GM08714 (cell line): ENCODE data around the gene ITIH3.

Source experiments
- H3K4me3 ChIP-seq: fragments of 200-500 bp; sonication (Bioruptor generic); 2 replicates; pipeline ENCODE4 v1.5.1; 2014; ENCODE audit warnings: mild to moderate bottlenecking, low read length, inconsistent platforms
- ZNF274 ChIP-seq: IDR thresholded peaks from 2 replicates; pipeline ENCODE4 v1.6.1; 2012; ENCODE audit warnings: mild to moderate bottlenecking, low read depth, low read length

ITIH3 gene

DNA sequence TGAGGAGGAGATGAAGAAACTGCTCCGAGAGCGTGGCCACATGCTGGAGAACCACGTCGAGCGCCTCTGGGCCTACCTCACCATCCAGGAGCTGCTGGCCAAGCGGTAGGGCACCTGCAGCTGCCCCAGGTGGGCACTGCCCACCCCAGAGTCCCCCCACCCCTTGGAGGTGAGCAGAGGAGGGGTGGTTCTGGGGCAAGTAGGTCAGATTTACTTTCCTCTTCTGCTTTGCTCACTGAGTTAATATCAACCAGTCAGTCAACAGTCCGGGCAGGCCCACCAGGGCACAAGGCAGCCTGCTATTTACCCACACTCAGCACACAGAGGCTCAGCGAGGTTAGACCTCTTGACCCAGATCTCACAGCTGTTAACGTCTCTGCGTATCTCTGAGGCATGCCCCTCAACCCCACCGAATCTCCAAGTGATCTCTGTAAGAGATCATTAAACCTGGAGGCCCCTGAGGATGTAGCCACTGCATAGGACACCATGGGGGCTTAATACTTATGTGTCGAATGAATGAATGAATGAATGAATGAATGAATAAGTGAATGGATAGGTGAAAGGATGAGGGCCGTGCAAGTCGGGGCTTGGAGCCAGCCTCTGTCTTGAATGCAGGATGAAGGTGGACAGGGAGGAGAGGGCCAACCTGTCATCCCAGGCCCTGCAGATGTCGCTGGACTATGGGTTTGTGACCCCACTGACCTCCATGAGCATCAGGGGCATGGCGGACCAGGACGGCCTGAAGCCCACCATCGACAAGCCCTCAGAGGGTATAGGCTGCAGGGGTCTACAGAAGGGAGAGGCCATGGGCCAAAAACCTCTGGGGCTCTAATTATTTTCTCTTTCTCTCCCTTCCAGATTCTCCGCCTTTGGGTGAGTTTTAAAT lies 8.0 kb upstream of the ITIH3 start:
- no peak for TF ChIP-seq ZNF274
- no peak overlapping the region for H3K4me3 ChIP-seq

DNA sequence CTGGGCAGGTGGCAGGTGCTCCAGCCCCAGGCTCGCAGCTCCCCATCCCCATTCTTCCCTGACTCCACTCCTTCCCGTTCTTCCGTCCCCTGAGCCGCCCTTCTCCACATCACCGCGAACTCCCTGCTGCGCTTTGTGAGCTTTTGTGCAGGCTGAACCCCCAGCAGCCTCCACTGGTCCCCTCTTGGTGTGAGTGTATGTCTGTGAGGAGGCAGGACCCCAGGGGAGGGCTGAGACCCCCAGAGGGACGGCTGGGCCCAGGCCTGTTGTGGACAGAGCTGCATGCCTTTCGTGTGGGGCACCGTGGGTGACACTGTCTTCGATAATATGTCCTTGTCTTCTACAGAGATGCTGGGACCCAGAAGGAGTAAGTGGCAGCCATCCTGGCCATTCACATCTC lies 7.3 kb upstream of the ITIH3 start:
- no peak for TF ChIP-seq ZNF274

DNA sequence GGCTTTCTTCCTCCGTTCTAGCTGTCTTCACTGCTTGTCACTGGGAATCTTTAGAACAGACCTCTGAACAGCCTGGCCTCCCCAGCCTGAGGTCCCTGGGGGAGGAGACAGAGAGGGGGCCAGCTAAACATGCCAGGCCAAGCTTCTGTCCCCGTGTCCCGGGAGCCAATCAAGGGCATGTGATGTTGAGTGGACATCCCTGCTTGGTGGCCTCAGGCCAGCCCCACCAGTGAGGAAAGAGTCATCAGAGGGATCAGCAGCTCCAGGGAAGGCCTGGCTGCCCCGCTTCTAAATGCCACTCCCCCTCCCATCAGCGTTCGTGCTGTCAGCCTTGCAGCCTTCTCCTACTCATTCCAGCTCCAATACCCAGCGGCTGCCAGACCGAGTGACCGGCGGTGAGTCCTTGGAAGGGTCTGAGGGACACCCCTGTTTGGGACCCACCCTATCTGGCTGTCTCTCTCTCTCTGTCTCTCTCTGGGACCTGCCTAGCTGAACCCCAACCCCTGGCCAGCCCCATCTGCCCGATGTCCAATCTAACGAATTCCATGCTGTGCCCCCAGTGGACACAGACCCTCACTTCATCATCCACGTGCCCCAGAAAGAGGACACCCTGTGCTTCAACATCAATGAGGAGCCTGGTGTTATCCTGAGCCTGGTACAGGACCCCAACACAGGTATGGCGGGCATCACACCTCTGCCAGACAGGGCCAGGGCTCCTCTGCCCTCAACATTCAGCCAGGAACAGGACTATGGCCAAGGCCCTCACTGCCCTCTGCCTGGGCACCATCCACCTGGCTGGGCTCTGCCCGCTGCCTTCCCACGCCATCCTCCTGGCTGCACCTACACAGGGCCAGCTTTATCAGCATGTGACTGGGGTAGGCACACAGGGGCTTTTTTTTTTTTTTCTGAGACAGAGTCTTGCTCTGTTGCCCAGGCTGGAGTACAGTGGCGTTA lies 6.6 kb upstream of the ITIH3 start:
- TF ChIP-seq ZNF274: no peak

More for the DNA sequence above, 7.3 kb upstream of the ITIH3 start:
- H3K4me3 ChIP-seq: no peak overlapping the region

DNA sequence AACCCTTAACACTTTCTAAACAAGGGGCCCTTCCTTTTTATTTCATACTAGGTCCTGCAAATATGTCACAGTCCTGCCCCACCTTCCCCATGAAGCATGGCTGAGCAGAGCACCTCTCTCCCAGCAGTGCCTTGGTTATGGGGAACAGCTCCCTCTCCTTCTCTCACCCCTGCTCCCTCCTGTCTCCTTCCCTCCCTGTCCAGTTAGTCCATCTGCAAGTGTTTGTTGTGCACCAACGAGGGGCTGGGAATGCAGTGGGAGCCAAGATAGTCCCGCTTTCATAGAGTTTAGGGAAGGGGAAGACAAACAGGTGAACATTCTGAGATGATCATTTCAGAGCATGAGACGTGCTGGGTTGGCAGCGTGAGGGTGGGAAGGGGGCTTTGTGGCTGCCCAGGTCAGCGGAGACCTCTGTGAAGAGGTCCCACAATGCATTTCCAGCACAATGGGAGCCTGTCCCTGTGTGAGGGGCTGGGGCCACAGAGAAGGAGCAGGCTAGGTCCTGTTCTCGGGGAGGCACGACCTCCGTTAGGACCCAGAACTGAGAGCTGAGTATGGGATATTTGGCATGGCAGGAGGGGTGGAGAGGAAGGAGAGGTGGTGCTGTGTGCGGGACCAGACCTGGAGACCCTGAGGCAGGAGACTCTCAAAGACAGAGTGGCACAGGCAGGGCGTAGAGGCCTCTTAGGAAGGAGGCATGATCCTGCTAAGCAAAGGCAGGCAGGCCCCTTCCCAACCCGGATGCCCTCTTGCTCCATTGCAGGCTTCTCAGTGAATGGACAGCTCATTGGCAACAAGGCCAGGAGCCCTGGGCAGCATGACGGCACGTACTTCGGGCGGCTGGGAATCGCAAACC lies 5.5 kb upstream of the ITIH3 start:
- H3K4me3 ChIP-seq: no peak overlapping the region
- TF ChIP-seq ZNF274: no peak

More for the DNA sequence above, 6.6 kb upstream of the ITIH3 start:
- no peak overlapping the region for H3K4me3 ChIP-seq

DNA sequence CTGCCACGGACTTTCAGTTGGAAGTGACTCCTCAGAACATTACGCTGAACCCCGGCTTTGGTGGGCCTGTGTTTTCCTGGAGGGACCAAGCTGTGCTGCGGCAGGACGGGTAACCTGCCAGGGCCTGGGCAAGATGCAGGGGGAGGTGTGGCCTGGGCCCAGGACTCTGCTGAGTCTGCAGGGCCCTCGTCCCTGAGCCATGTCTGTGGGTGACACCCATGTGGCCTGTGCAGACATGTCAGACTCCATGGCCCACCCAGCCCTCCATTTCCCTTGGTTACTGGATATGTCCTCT lies 4.9 kb upstream of the ITIH3 start:
- no peak overlapping the region for H3K4me3 ChIP-seq
- TF ChIP-seq ZNF274: no peak

DNA sequence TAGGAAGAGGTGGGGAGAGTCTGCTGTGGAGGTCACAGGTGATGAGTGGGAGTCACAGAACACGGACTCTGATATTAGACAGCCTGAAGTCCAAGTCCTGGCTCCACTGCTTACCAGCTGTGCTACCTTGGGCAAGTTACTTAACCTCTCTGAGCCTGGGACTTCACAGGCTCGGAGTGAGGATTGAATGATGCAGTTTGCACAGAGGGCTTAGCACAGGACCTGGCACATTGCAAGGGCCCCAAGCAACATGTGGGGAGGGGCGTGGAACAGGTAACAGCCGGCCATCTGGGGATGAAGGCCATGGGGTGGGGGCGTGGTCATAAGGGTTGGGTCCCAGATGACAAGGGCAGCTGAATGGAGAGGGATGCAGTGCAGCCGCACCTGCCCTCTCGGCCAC lies 4.3 kb upstream of the ITIH3 start:
- H3K4me3 ChIP-seq: no peak overlapping the region
- no peak for TF ChIP-seq ZNF274

DNA sequence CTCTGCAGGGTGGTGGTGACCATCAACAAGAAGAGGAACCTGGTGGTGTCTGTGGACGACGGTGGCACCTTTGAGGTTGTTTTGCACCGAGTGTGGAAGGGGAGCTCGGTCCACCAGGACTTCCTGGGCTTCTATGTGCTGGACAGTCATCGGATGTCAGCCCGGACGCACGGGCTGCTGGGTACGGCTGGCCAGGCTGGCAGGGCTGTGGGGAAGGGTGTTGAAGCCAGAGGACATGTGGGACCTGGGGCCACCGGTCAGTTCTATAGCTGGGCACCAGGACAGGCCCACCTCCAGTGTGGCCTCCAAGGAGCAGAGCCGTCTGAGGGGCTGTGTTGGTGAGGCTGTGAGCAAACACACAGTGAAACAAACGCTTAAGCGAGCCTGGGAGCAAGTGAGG lies 3.9 kb upstream of the ITIH3 start:
- H3K4me3 ChIP-seq: no peak overlapping the region
- no peak for TF ChIP-seq ZNF274

DNA sequence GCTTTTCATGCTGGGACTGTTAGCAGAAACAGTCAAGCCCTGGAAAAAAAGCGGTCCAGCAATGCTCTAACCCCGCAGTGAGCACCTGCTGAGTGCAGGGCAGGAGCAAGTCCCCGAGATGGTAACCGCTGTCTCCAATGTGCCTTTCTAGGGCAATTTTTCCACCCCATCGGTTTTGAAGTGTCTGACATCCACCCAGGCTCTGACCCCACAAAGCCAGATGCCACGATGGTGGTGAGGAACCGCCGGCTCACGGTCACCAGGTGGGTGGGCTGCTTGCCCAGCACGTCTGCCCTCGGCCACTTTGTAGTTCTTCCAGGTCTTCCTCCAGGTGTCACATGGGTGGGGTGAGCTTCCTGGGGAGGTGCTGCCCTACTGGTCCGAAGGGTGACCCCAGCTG lies 3.2 kb upstream of the ITIH3 start:
- H3K4me3 ChIP-seq: no peak overlapping the region

DNA sequence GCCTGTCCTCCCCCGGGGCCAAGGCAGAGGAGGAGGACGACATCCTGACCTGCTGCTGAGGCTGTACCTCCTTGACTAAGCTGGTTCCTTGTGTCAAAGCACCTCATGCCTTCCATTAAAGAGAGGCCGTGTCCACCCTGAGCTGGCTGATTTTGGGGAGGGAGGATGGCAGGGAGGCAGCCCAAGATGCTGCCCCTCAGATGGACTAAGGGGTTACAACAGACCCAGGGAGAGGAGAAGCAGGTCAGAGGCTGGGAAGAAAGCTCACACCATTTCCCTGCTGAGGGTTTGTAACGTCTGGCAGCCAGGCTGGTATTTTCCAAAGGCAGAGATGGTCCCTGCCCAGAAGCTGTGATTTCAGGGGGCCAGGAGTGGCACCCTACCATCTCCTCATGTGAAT lies 2.7 kb upstream of the ITIH3 start:
- no peak for TF ChIP-seq ZNF274
- no peak overlapping the region for H3K4me3 ChIP-seq

More for the DNA sequence above, 3.2 kb upstream of the ITIH3 start:
- no peak for TF ChIP-seq ZNF274

DNA sequence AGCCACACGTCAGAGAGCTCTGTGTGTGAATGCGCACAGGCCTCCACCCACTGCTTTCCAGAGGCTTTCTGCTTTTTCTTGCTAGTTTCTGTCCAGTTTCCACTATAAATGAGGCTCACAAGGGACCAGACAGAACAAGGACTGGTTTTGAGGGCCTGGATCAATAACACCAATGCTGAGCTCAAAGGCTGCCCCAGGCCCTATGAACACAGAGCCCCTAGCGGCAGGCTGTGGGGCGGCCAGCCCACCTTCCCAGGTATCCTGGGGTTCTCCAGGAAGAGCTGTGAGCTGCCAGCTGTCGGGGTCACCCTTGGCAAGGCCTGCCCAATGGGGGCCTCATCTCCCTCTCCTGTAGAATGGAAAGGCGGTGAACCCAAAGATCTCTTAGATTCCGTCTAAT lies 2.2 kb upstream of the ITIH3 start:
- H3K4me3 ChIP-seq: no peak overlapping the region

DNA sequence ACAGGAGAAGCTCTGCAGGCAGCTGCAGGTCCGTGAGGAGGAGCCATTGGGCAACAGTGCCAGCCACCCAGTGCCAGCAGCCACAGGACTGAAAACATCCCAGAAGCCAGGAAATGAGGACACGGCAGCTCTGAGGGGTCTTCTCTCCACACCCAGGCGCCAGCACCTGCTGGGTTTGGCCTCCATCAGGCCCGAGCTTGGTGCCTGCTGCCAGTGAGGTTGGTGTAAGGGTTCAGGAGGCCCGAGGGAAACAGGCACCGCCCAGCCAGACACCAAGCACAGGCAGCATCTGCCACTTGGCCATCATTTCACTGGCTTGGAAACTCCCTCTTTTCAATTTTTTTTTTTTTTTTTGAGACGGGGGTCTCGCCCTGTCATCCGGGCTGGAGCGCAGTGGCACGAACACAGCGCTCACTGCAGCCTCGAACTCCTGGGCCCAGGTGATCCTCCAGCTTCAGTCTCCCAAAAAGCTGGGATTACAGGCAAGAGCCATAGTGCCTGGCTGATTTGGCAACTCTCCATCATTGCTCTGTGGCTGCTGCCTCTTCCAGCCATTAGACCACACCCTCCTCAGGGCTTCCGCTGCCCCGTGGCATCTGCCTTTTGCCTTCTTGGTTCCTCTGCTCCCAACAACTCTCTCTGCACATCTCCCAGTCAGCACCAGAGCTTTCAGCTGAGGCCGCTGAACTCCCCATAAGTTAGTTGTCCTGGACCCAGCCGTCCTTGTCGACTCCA lies 1.5 kb upstream of the ITIH3 start:
- no peak overlapping the region for H3K4me3 ChIP-seq
- no peak for TF ChIP-seq ZNF274

More for the DNA sequence above, 2.2 kb upstream of the ITIH3 start:
- no peak for TF ChIP-seq ZNF274

DNA sequence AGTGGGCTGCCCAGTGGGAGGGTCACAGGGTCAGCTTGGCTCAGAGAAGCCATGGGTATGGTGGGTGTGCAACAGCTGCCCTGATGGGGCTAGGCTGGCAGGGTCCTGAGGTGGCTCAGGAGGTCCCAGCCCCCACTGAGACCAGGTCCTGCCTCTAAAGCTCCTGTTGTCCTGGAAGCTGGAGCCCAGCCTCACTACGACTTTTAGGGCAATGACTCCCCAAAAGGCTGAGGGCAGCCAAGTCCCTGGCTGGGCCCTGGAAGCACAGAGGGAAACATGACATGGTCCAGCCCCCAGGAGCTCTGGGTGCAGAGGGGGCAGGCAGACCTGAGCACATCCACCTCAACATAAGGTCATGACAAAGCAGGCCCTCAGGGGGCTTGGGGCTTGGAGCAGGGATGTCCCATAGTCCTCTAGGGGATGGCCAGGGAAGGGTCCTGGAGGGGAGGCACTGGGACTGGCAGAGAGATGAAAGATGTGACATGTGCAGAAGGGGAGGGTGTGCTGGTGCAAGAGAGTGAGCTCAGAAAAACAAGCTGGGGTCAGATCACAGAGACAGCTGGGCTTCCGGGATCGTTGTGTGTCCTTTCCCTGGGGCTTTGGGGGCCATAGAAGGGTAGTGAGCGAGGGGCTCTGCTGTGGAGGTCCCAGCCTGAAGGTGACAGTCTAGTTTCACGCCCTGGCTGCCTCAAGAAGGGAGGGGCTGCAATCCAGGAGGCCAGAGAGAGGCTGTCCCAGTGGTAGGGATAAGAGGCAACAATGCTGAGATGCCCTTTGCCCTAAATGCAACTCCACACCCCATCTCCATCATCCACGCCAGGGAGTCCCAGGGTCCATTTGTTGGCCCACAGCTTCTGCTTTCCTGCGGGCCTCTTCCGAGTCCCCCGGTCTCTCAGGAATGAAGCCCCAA lies 639 bp upstream of the ITIH3 start:
- TF ChIP-seq ZNF274: no peak
- H3K4me3 ChIP-seq: no peak overlapping the region
